ENCODE results near the gene GATA6.

DNA sequence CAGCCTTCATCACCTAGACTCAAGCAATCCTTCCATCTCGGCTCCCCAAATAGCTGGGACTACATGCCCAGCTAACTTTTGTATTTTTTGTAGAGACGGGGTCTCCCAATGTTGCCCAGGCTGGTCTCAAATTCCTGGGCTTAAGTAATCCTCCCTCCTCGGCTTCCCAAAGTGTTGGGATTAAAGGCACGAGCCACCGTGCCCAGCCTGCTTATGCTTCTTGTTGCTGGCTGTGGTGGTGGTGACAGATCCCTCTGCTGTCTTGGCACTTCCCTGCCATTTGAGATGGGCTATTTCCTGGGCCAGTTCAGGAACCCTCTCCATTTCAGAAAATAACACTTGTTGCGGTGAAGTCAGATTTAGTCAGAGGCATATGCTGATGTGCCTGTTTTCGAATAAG, 28.8 kb downstream of the GATA6 start:
- TF ChIP-seq EZH2 (IDR thresholded peaks at IDR 0.05; ENCODE audit: insufficient read depth, poor library complexity, severe bottlenecking) (no peak), EZH2phosphoT487 (IDR thresholded peaks at IDR 0.05; ENCODE audit: insufficient read depth, low read depth) (no peak)

Data from GM23248 (cell line).